HG03175 (cell line): ENCODE data around the gene LRFN5.
"Not testable (repeated sequence)": the region's sequence is repeated elsewhere in the genome, so short reads cannot be mapped to it uniquely, and the experiment has no call there.

ENCODE experiments used
- ATAC-seq: cut with Tn5 transposase; IDR thresholded peaks from one replicate; pipeline ENCODE4 v1.9.1; 2021; ENCODE audit warnings: mild to moderate bottlenecking, moderate library complexity; ENCODE audit not compliant: unreplicated experiment

LRFN5 gene

GRCh38 chr14:41878321-41878720, 271.6 kb downstream of the LRFN5 start:
- no peak for ATAC-seq

GRCh38 chr14:41891624-41892023, 284.9 kb downstream of the LRFN5 start:
- no peak for ATAC-seq

GRCh38 chr14:41899416-41899815, 292.7 kb downstream of the LRFN5 start:
- ATAC-seq, result no peak

- ATAC-seq, result no peak
These were observed 294.0 kb downstream of the LRFN5 start for GRCh38 chr14:41900644-41901043.

GRCh38 chr14:41901089-41901488, 294.4 kb downstream of the LRFN5 start:
- no peak for ATAC-seq

- ATAC-seq, result no peak
These were observed 298.8 kb downstream of the LRFN5 start for GRCh38 chr14:41905394-41905964.

- not testable (repeated sequence) for ATAC-seq
These were observed 304.5 kb downstream of the LRFN5 start for GRCh38 chr14:41911155-41911554.

- ATAC-seq, result no peak
These were observed 306.7 kb downstream of the LRFN5 start for GRCh38 chr14:41913398-41913797.

- ATAC-seq, result no peak
These were observed 309.1 kb downstream of the LRFN5 start for GRCh38 chr14:41915732-41916131.

- ATAC-seq, result no peak
These were observed 309.6 kb downstream of the LRFN5 start for GRCh38 chr14:41916313-41916712.

GRCh38 chr14:41925409-41925808, 318.7 kb downstream of the LRFN5 start:
- no peak for ATAC-seq

GRCh38 chr14:41950428-41951151, 343.9 kb downstream of the LRFN5 start:
- ATAC-seq, result no peak
